Right lobe of liver (tissue), 6 donors: ENCODE measurements around the gene ACTL9. TPM values are rescaled to one million over a fixed set of nuclear protein-coding genes. Genes with fewer than 3 reads are reported as not detected.

Source experiments
- ATAC-seq, 4 donors: fragments of 200-7000 bp; cut with Tn5 transposase; one replicate each; pipeline ENCODE4 v1.9.1; 2020; ENCODE audit warnings: mild to moderate bottlenecking in 4 of 4, moderate library complexity in 4 of 4
- DNase-seq, 3 donors: peaks; one replicate each; pipeline ENCODE4 v3.0.0-alpha.2; 2020
- H3K27ac ChIP-seq, 3 donors: fragments of 200-600 bp; one replicate each; pipeline ENCODE4 v1.8.0; 2022
- H3K27me3 ChIP-seq, 2 donors: fragments of 200-600 bp; one replicate each; pipeline ENCODE4 v1.8.0; 2022
- H3K36me3 ChIP-seq, 4 donors: fragments of 200-600 bp; sonication (generic) in 1 of 4; one replicate each; pipeline versions ENCODE4 v1.5.1 to v1.8.0; 2017 to 2022; ENCODE audit warnings: control low read depth in 1 of 4
- H3K4me1 ChIP-seq, 4 donors: fragments of 200-600 bp; sonication (generic) in 1 of 4; one replicate each; pipeline versions ENCODE4 v1.5.1 to v1.8.0; 2017 to 2022; ENCODE audit warnings: control low read depth in 1 of 4
- H3K4me3 ChIP-seq, 3 donors: fragments of 200-600 bp; one replicate each; pipeline ENCODE4 v1.8.0; 2022
- H3K9me3 ChIP-seq, 4 donors: fragments of 200-600 bp; sonication (generic) in 1 of 4; one replicate each; pipeline versions ENCODE4 v1.5.1 to v1.8.0; 2017 to 2022; ENCODE audit warnings: control low read depth in 1 of 4
- POLR2A ChIP-seq: fragments of 450-650 bp; IDR thresholded peaks from one replicate; pipeline ENCODE4 v1.6.1; 2017; ENCODE audit warnings: antibody characterized with exemption, mild to moderate bottlenecking
- WGBS: methylation state at CpG from one replicate; pipeline ENCODE4 v1.1.6; 2018; ENCODE audit warnings: low coverage, low lambda C conversion rate; ENCODE audit not compliant: insufficient coverage; ENCODE audit errors: missing lambda C conversion rate; 5-methylcytosine and 5-hydroxymethylcytosine counted together
- intact Hi-C, 2 donors: fragments of 100-400 bp; cut with DNase I; formaldehyde crosslinking; loops; one replicate each; pipeline versions ENCODE4 v1.11.2 to v1.14.1; 2022
- total RNA-seq, 6 experiments: library from RNA; depleted of rRNA in 2 of 6; stranded (reverse); fragments of >200 nt in 2 of 6; fragmentation: NEBNext Ultra II Directional in 3 of 6; extraction: Animal tissue kit (Norgen Biotek cat#: 25700) in 3 of 6; gene quantifications; one replicate each; pipeline versions ENCODE4 v1.1.0 to v1.2.4, GENCODE V29; 2016 to 2023
- TF ChIP-seq, protein P1 (sequence below), 4 donors: fragments of 200-600 bp in 3 of 4; fragments of 450-650 bp in 1 of 4; IDR thresholded peaks; one replicate each; pipeline versions ENCODE4 v1.5.1 to v1.8.0; 2016 to 2022; ENCODE audit warnings: antibody characterized with exemption in 4 of 4, mild to moderate bottlenecking in 2 of 4
- donor health status: DM: no; HTN: yes; CAD: no.
- donor health status: DM: no; HTN: no; CAD: no.
- donor health status: DM: no; HTN: no; CAD: no.
- donor health status: DM: no; HTN: yes; CAD: no.
- donor health status: DM: no; HTN: yes; CAD: no.

Gene ACTL9
- total RNA-seq, 6 experiments from 2014 or later = not detected

DNA sequence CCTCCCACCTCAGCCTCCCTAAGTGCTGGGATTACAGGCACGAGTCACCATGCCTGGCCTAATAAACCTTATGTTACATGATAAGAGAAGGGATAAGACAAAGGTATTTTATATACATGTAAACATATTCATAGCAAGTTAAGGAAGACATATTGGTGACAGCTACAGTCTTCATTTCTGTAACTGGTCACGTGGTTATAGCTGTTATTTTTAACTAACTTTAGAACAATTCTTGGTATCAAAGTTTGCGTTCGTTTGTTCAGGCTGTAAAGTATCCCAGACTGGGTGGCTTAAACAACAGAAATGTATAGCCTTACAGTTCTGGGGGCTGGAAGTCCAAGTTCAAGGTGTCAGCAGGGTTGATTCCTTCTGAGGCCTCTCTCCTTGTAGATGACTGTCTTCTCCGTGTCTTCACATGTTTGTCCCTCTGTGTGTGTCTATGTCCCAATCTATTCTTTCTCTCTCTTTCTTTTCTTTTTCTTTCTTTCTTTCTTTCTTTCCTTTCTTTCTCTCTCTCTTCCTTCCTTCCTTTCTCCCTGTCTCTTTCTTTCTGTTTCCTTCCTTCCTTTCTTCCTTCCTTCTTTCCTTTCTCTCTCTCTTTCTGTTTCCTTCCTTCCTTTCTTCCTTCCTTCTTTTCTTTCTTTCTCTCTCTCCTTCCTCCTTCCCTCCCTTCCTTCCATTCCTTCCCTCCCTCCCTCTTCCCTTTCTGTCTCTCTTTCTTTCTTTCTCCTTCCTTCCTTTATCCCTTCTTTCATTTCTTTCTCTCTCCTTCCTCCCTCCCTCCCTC is 7.6 kb downstream of the ACTL9 start:
- Histone ChIP-seq H3K27me3 (no peaks in the 10 kb centered on the region), H3K4me3 (no peak overlapping the region), H3K9me3 (no peaks in the 10 kb centered on the region), H3K4me1 (no peaks in the 10 kb centered on the region), H3K36me3 (no peaks in the 10 kb centered on the region), H3K27ac (no peak overlapping the region)
- ATAC-seq (no peak), DNase-seq (no peak)
- intact Hi-C loops = no loop called here
- no peak for TF ChIP-seq POLR2A
- TF ChIP-seq, protein P1, sequence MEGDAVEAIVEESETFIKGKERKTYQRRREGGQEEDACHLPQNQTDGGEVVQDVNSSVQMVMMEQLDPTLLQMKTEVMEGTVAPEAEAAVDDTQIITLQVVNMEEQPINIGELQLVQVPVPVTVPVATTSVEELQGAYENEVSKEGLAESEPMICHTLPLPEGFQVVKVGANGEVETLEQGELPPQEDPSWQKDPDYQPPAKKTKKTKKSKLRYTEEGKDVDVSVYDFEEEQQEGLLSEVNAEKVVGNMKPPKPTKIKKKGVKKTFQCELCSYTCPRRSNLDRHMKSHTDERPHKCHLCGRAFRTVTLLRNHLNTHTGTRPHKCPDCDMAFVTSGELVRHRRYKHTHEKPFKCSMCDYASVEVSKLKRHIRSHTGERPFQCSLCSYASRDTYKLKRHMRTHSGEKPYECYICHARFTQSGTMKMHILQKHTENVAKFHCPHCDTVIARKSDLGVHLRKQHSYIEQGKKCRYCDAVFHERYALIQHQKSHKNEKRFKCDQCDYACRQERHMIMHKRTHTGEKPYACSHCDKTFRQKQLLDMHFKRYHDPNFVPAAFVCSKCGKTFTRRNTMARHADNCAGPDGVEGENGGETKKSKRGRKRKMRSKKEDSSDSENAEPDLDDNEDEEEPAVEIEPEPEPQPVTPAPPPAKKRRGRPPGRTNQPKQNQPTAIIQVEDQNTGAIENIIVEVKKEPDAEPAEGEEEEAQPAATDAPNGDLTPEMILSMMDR (IDR thresholded peaks at IDR 0.05) = no peak
- 39% methylated on average over 5 of the region's 5 CpGs for WGBS

DNA sequence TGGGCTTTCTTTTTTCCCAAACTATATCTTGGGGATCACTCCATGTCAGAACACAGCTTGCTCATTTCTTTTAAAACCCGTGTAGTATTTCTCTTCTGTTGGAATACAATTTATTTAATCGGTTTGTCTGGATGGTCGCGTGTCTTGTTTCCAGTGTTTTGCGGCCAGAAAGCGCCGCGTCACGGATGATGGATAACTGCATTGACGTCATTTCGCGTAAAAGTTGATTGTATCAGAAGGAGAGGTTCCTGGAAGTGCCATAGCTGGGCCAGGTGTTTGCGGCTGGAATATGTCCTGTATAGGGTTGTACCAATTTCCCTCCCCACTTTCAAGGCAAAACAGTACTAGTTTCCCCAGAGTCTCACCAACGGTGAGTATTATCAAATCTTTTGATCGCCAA is 9.7 kb downstream of the ACTL9 start:
- Histone ChIP-seq H3K9me3 (no peaks in the 10 kb centered on the region), H3K27ac (no peak overlapping the region), H3K4me3 (no peak overlapping the region), H3K36me3 (no peaks in the 10 kb centered on the region), H3K4me1 (no peaks in the 10 kb centered on the region), H3K27me3 (no peaks in the 10 kb centered on the region)
- no peak for TF ChIP-seq POLR2A
- TF ChIP-seq, protein P1 (IDR thresholded peaks at IDR 0.05) = no peak
- ATAC-seq (no peak), DNase-seq (no peak)
- WGBS = 78% methylated on average over 13 of the region's 15 CpGs
- intact Hi-C loops = no loop called here

DNA sequence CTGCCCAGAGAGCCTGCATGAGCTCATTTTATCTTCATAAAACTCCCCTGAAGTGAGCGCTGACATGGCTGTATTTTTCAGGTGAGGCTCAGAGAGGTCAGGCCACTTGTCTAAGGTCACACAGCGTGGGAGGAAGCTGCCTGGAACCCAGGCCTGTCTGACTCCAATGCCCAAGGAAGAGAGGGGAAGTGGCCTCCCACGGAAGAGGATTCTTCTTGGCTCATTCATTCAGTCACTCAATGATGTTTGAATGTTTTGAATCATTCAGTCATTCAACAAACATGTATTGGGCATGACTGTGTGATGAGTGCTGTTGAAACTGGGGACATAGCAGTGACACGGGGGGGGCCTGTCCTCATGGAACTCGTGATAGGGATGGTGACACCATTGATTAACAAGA is 12.0 kb downstream of the ACTL9 start:
- Histone ChIP-seq H3K4me1 (no peaks in the 10 kb centered on the region), H3K27ac (no peak overlapping the region), H3K36me3 (no peaks in the 10 kb centered on the region), H3K27me3 (no peaks in the 10 kb centered on the region), H3K4me3 (no peak overlapping the region), H3K9me3 (no peaks in the 10 kb centered on the region)
- ATAC-seq (no peak), DNase-seq (no peak)
- WGBS = 22% methylated on average over 5 of the region's 5 CpGs
- no peak for TF ChIP-seq POLR2A
- TF ChIP-seq, protein P1 (IDR thresholded peaks at IDR 0.05) = no peak
- intact Hi-C loops = no loop called here

DNA sequence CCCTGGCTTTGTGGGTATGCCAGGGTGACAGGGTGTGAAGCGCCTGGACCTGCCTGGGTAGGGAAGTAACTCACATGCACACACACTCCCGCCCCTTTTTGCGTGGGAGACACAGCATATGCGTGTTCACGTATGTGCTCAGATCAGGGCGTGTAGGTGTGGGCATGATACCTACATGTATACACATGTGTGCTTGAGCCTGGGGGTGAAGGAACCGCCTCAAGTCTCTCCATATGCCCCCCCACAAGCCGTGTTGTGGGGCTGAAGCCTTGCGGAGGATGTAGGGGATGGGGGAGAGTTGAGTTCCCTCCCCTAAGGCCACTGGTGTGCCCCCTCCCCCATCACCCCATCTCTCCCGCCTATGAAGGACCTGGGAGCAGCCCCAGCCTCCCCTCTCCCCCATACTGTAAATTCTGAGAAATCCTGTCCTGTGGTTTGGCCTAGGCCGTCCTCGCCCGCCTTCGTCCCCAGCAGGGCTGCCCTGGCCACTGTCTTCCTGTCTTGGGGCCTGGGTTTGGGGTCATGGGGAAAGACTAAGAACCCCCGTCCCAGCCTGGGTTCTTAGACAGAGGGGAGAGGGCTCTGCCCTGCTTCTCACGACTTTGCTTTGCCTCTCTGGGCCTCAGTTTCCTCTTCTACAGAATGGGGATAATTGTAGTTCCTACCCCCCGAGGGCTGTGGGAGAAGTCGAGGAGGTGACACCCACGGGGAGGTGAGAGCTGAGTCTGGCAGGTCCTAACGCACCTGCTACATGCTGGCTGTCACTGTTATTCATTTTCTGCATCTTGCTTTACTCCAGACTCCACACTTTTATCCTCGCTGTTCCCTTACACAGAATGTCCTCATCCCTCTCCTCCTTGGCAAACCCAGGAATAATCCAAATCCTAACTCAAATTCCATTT is 14.3 kb downstream of the ACTL9 start:
- Histone ChIP-seq H3K27me3 (no peaks in the 10 kb centered on the region), H3K36me3 (no peaks in the 10 kb centered on the region), H3K27ac (no peak overlapping the region), H3K4me3 (no peak overlapping the region), H3K9me3 (no peaks in the 10 kb centered on the region), H3K4me1 (no peaks in the 10 kb centered on the region)
- TF ChIP-seq POLR2A = no peak
- intact Hi-C loops = no loop called here
- ATAC-seq = peak in 1 of 4 donors; percentile 40
- 51% methylated on average over 7 of the region's 21 CpGs for WGBS
- no peak for DNase-seq

DNA sequence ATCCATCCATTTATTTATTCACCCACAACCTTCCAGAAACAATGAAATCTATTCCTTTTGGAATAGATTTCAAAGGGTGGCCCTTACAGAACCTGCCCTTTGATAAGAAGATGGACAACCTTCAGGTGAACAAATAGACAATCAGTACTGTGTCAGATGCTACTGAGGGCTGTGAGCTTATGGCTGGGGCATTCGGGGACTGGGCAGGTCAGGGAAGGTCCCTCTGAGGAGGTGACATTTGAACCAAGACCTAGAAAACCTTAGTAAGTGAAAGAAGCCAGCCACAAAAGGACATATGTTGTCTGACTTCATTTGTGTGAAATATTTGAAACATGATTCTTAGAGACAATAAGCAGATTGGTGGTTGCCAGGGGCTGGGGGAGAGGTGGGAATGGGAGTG is 15.7 kb downstream of the ACTL9 start:
- 36% methylated on average over 1 of the region's 1 CpG for WGBS
- Histone ChIP-seq H3K36me3 (no peaks in the 10 kb centered on the region), H3K9me3 (no peaks in the 10 kb centered on the region), H3K27me3 (no peaks in the 10 kb centered on the region), H3K4me1 (no peaks in the 10 kb centered on the region), H3K27ac (no peak overlapping the region), H3K4me3 (no peak overlapping the region)
- no peak for DNase-seq
- no peak for TF ChIP-seq POLR2A
- TF ChIP-seq, protein P1 (IDR thresholded peaks at IDR 0.05) = no peak
- ATAC-seq = no peak
- intact Hi-C loops = no loop called here
